ENCODE results near the gene MICU2.

DNA sequence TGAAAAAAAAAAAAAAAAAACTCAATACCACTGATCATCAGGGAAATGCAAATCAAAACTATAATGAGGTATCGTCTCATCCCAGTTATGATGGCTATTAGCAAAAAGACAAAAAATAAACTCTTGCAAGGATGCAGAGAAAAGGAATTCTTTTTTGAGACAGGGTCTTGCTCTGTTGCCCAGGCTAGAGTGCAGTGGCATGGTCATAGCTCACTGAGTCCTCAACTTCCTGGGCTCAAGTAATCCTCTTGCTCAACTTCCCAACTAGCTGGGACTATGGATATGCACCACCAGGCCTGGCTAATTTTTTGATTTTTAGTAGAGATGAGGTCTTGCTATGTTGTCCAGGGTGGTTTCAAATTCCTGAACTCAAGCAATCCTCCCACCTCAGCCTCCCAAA is 59.5 kb downstream of the MICU2 start:
- TF ChIP-seq RBFOX2 (IDR thresholded peaks at IDR 0.05; ENCODE audit: low read depth, low read length) (no peak), CEBPG (CRISPR knock-in tag; IDR thresholded peaks at IDR 0.05) (no peak), HDAC6 (IDR thresholded peaks at IDR 0.05; ENCODE audit: low read depth, low read length) (no peak), RBM22 (optimal IDR thresholded peaks at IDR 0.05; ENCODE audit: low read length) (no peak), ZNF562 (CRISPR knock-in tag; IDR thresholded peaks at IDR 0.05; ENCODE audit: borderline replicate concordance) (no peak), HDAC2 (CRISPR knock-in tag; IDR thresholded peaks at IDR 0.05) (no peak), TOE1 (CRISPR knock-in tag; IDR thresholded peaks at IDR 0.05) (no peak), ARHGAP35 (CRISPR knock-in tag; IDR thresholded peaks at IDR 0.05; ENCODE audit: borderline replicate concordance) (no peak), PCBP2 (optimal IDR thresholded peaks at IDR 0.05; ENCODE audit: low read depth, low read length, poor library complexity, severe bottlenecking) (no peak), JUND (CRISPR knock-in tag; IDR thresholded peaks at IDR 0.05) (no peak), ETV5 (CRISPR knock-in tag; IDR thresholded peaks at IDR 0.05; ENCODE audit: borderline replicate concordance) (no peak), GTF2F1 (IDR thresholded peaks at IDR 0.05; ENCODE audit: low read length) (no peak)
- TF ChIP-seq, protein P1, sequence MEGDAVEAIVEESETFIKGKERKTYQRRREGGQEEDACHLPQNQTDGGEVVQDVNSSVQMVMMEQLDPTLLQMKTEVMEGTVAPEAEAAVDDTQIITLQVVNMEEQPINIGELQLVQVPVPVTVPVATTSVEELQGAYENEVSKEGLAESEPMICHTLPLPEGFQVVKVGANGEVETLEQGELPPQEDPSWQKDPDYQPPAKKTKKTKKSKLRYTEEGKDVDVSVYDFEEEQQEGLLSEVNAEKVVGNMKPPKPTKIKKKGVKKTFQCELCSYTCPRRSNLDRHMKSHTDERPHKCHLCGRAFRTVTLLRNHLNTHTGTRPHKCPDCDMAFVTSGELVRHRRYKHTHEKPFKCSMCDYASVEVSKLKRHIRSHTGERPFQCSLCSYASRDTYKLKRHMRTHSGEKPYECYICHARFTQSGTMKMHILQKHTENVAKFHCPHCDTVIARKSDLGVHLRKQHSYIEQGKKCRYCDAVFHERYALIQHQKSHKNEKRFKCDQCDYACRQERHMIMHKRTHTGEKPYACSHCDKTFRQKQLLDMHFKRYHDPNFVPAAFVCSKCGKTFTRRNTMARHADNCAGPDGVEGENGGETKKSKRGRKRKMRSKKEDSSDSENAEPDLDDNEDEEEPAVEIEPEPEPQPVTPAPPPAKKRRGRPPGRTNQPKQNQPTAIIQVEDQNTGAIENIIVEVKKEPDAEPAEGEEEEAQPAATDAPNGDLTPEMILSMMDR (CRISPR knock-in tag; IDR thresholded peaks at IDR 0.05), result no peak

All from HepG2 (cell line).